Brain microvascular endothelial cell (primary cell): ENCODE measurements around the gene PIGL.
"Not testable (repeated sequence)": the region's sequence is repeated elsewhere in the genome, so short reads cannot be mapped to it uniquely, and the experiment has no call there.

Experiments
- DNase-seq: peaks from one replicate; pipeline ENCODE4 v3.0.0-alpha.2; 2020
- H3K27ac ChIP-seq: fragments of 250-450 bp; sonication (Bioruptor Pico); 2 replicates; pipeline ENCODE4 v1.5.1; 2020; ENCODE audit warnings: mild to moderate bottlenecking, moderate library complexity
- H3K27me3 ChIP-seq: fragments of 250-450 bp; sonication (Bioruptor Pico); replicated peaks from 2 replicates; pipeline ENCODE4 v1.5.1; 2020; ENCODE audit warnings: mild to moderate bottlenecking
- H3K36me3 ChIP-seq: fragments of 250-450 bp; sonication (Bioruptor Pico); replicated peaks from 2 replicates; pipeline ENCODE4 v1.5.1; 2020; ENCODE audit warnings: mild to moderate bottlenecking
- H3K4me3 ChIP-seq: 2 replicates; pipeline ENCODE4 v1.5.1; 2011; ENCODE audit warnings: low read depth, mild to moderate bottlenecking, control low read depth, low read length, moderate library complexity
- CTCF ChIP-seq: IDR thresholded peaks from 2 replicates; pipeline ENCODE4 v1.5.1; 2011; ENCODE audit warnings: low read depth, mild to moderate bottlenecking, moderate library complexity, low read length, control low read depth, inconsistent platforms; ENCODE audit errors: missing control alignments
- in situ Hi-C: cut with HindIII; loops from 2 replicates; pipeline ENCODE4 v1.10.0; 2017; ENCODE audit warnings: low sequenced_read_pairs, low pct_ligation_motif_present

The PIGL gene

GRCh38 chr17:16189791-16190348, 27.1 kb upstream of the PIGL start:
- DNase-seq = no peak
- no peak for TF ChIP-seq CTCF
- in situ Hi-C loops = no loop called here
- H3K27me3 ChIP-seq = no peaks in the 10 kb centered on the region
- peaks cover 28% of the 10 kb centered on the region for H3K36me3 ChIP-seq
- H3K4me3 ChIP-seq = no peak overlapping the region
- H3K27ac ChIP-seq = no peak overlapping the region

GRCh38 chr17:16190703-16191360, 26.2 kb upstream of the PIGL start:
- Histone ChIP-seq H3K27me3 (no peaks in the 10 kb centered on the region), H3K27ac (no peak overlapping the region), H3K36me3 (peaks cover 29% of the 10 kb centered on the region), H3K4me3 (no peak overlapping the region)
- no peak for DNase-seq
- in situ Hi-C loops = no loop called here
- TF ChIP-seq CTCF = no peak

GRCh38 chr17:16191604-16192003, 25.4 kb upstream of the PIGL start:
- H3K36me3 ChIP-seq = peaks cover 25% of the 10 kb centered on the region
- no peak for TF ChIP-seq CTCF
- in situ Hi-C loops = no loop called here
- no peak for DNase-seq
- no peaks in the 10 kb centered on the region for H3K27me3 ChIP-seq
- H3K4me3 ChIP-seq = no peak overlapping the region
- no peak overlapping the region for H3K27ac ChIP-seq

- H3K36me3 ChIP-seq = peaks cover 25% of the 10 kb centered on the region
- in situ Hi-C loops, H3K4me3 ChIP-seq, H3K27ac ChIP-seq, DNase-seq, H3K27me3 ChIP-seq: not testable (repeated sequence)
Measured at GRCh38 chr17:16194307-16194835, 22.6 kb upstream of the PIGL start.

GRCh38 chr17:16197276-16197675, 19.7 kb upstream of the PIGL start:
- no peak for TF ChIP-seq CTCF
- peaks cover 20% of the 10 kb centered on the region for H3K36me3 ChIP-seq
- in situ Hi-C loops = no loop called here
- DNase-seq = no peak
- H3K4me3 ChIP-seq = no peak overlapping the region
- H3K27me3 ChIP-seq = no peaks in the 10 kb centered on the region
- no peak overlapping the region for H3K27ac ChIP-seq

- Histone ChIP-seq H3K27me3 (no peaks in the 10 kb centered on the region), H3K4me3 (no peak overlapping the region), H3K36me3 (peaks cover 7% of the 10 kb centered on the region), H3K27ac (no peak overlapping the region)
- in situ Hi-C loops = no loop called here
- no peak for DNase-seq
- TF ChIP-seq CTCF = no peak
Measured at GRCh38 chr17:16199093-16199492, 17.9 kb upstream of the PIGL start.

- DNase-seq, H3K27me3 ChIP-seq, H3K36me3 ChIP-seq, in situ Hi-C loops, H3K27ac ChIP-seq, H3K4me3 ChIP-seq: not testable (repeated sequence)
Measured at GRCh38 chr17:16201693-16202131, 15.3 kb upstream of the PIGL start.

GRCh38 chr17:16202554-16203500, 14.2 kb upstream of the PIGL start:
- in situ Hi-C loops, H3K36me3 ChIP-seq, H3K27me3 ChIP-seq, H3K27ac ChIP-seq, H3K4me3 ChIP-seq: not testable (repeated sequence)
- DNase-seq = peak; percentile 31
